NCI-H510A (cell line): ENCODE data around the gene POU6F2.

Source experiments
- DNase-seq: peaks from one replicate; lab custom pipeline; 2025; lab: John Stamatoyannopoulos, UW

Gene POU6F2

DNA sequence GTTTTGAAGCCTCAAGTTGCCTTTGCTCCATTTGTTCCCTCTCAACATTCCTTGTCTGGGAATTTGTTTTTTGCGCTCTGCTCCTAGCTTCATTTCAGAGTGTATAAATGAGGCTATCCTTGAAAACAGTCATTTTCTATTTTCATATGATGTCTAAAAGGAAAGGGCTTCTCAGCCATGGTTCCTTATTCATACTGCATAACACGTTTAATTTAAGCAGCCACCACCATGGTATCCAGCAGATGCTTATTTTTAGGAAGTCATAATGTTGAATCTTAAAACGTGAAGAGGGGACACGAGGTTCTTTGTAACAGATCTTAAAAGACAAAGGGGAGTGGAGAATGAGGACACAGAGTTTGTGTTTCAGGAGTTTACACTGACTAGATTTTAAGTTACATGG is 14.5 kb downstream of the POU6F2 start:
- DNase-seq: no peak

DNA sequence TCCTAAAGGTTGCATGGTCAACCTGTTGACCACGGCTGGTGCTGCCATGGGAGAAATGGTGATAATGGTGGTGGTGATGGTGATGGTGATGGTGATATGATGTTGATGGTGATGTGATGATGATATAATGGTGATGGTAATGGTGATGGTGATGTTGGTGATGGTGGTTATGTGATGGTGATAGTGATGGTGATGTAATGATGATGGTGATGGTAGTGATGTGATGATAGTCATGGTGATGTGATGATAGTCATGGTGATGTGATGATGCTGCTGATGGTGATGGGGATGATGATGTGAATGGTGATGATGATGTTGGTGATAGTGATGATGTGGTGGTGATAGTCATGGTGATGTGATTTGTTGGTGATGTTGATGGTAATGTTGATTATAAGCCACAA is 23.9 kb downstream of the POU6F2 start:
- DNase-seq: no peak

DNA sequence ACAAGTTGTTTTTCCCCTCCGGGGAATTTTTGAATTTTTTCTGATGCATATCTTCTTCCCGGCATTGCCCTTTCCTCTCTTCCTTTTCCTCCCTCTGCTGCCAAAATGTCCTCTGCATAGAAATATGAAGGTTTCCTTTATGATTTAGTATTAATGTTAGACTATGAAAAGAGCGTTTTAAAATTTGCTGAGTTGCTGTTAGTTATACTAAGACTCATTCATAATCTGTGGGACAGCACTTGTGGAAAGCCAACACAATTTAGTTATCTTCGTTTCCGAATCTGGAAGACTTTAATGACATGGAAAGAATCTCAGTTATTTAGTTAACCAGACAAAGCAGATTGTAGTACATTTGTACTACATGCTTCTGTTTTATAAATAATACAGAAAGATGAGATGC is 25.0 kb downstream of the POU6F2 start:
- DNase-seq: no peak

DNA sequence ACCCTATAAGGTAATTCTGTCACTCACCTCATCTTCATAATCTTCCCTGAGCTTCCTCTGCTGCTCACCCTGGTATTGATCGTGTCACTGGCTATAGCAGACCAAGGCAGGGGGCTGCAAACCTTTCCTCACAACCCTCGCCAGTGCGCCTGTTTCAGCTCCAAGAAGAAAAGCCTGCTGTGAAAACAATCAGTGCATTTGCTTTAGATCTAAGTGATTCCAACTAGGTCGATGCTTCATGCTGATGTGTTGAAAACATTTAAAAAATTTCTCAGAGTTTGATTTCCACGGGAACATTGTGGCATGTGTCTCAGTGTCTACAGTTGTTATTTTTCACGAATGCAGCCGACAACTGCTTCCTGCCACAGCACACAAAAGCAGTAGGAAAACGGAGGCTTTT is 27.3 kb downstream of the POU6F2 start:
- no peak for DNase-seq

DNA sequence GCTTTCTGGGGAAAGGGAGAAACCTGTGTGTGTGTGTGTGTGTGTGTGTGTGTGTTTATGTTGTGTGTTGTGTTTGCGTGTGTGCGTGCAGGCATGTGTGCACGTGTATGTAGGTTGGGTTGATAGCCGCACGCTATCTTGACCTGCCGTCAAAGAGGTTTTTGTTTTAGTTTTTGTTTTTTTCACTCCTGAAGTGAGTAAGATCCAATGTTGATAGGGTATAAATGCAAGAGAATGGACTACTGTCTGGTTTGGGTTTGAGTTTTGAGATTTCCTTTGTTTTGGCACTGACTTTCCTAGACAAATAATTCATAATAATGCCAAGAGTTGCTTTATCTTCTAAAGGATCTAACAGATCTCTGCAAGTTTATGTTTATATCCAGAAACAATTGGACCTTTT is 27.8 kb downstream of the POU6F2 start:
- DNase-seq: no peak

DNA sequence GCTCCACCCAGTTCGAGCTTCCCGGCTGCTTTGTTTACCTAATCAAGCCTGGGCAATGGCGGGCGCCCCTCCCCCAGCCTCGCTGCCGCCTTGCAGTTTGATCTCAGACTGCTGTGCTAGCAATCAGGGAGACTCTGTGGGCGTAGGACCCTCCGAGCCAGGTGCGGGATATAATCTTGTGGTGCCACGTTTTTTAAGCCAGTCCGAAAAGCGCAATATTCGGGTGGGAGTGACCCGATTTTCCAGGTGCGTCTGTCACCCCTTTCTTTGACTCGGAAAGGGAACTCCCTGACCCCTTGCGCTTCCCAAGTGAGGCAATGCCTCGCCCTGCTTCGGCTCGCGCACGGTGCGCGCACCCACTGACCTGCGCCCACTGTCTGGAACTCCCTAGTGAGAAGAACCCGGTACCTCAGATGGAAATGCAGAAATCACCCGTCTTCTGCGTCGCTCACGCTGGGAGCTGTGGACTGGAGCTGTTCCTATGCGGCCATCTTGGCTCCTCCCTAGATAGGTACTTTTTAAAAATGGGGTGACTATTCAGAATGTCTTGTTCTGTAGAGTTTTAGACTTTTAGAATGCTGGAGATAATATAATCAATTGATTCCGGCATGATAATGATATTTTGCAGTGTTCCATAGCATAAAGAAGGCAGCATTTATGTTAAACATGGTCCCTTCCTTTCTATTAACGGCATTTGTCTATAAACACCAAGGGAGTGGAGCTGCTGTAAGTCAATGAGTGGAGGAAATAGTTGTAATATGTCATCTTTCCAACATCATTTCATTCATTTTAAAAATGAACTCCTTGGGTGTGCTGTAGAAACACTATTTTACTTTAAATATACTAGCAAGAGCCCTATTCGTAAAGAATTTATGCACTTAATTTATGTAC is 35.6 kb downstream of the POU6F2 start:
- DNase-seq: peak; percentile 24

DNA sequence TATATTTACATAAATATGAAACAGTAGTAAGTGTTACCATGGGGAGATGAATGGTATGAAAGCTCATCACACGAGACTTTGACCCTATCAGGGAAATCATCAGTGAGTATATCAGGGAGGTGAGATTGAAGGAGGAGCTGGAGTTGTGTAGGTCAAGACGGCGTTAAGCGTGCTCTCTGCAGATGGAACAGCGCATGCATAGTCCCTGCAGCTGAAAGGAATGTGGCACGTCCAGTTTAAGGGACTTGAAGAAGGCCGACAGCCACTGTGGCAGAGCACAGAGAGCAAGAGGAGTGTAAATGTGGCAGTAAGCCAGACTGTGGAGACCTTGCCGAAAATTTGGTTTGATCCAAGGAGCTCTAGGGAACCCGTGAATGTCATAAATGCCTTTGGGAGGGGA is 38.9 kb downstream of the POU6F2 start:
- peak; percentile 11 for DNase-seq

DNA sequence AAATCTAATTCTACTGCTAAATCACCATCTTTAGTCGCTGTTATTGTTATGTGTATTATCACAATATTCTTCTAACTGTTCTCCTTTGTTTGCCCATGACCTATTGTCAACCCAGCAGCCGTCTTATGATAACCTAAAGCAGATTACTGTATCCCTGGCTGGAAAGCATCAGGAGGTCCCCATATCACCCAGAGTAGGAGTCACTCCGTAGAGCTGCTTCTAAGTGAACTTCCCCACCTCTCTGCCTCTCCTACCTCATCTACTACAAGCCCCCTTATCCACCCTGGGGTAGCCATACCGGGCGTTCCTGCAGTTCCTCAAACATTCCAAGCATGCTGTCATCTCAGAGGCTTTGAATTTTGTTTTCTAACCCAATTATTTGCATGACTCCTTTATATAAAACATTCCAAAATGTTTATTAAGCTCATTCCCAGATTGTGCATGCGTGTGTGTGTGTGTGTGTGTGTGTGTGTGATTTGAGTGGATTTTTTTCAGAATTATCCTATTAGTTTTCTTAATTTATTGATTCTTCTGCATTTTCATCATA is 39.7 kb downstream of the POU6F2 start:
- DNase-seq: no peak

DNA sequence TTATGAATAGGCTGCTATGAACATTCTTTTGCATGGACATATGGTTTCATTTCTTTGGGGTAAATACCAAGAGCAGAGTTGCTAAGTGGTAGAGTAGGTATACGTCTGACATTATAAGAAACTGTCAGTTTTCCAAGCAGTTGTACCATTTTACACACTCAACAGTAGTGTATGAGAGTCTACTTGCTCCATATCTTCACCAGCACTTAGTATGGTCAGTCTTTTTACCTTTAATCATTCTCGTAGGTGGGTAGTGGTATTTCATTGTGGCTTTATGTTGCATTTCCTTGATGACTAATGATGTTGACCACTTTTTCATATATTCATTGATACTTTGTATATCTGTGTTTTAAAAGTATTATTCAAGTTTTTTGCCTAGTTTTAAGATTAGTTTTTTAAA is 45.1 kb downstream of the POU6F2 start:
- DNase-seq: no peak

DNA sequence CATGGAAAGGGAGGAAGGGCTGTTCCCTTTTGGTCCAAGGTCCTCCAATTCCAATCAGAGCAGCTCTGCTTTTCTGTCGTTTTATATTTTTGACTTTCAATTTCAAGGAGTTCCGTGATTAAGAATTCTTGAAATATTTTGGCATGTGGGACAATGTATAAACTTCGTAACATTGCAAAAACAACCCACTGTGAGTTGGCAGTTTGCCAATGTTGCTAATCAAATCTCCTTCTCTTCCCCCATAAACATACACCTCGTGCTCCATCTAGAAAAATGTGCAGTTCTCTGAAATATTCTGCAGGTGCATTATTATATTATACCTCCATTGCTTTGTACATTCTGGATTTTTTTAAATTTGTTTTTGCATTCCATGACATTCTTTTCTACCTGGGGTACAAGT is 49.8 kb downstream of the POU6F2 start:
- no peak for DNase-seq

DNA sequence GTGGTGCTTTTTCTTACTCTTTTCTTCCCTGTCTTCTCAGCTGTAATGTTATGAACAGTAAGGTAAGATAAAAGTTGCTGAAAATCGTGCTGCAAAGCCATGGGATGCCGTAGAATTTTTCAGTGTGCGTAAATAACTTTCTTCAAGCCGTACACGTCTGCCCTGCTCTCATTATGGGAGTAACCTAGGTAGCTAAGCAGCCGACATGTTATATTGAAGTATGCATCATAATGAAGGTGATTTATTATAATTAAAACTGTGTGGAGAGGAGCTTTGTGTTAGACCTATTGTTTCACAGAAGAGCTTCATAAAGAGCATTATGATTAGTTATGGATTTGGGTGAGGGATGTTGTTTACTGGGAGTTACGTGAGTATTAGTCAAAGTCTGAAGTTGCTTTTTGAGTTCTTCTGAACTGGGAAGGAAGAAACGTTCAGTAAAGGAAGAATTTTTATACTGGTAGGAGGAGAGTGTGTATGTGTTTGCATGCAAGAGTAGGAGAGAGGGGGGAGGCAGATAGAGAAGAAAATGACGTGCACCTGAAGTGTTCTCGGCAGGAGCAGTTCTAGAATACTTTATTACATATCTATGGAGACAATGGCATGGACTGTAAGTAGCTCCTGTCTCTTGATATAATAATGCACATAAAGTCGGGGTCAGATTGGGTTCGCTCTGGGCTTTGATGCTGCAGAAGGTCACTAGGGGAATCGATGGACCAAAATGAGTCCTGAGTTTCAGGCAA is 56.3 kb downstream of the POU6F2 start:
- no peak for DNase-seq

DNA sequence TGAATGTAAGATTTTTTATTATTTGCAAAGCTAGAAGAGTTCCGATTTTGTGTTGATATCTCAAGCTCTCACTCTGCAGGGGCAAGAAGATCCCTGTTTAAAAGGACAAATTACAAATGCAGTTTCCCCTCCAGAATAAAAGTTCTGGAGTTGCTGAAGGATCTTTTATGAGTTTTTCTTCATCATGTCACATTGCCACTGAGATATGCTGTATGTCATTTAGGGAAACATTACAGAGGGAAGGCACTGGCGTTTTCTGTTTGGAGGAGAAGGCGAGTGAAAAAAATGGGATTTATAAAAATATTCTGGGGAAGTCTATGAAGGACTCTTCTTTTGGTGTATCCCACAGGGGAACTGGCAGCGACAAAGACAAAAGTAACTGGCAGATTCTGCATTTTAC is 57.4 kb downstream of the POU6F2 start:
- DNase-seq: no peak

DNA sequence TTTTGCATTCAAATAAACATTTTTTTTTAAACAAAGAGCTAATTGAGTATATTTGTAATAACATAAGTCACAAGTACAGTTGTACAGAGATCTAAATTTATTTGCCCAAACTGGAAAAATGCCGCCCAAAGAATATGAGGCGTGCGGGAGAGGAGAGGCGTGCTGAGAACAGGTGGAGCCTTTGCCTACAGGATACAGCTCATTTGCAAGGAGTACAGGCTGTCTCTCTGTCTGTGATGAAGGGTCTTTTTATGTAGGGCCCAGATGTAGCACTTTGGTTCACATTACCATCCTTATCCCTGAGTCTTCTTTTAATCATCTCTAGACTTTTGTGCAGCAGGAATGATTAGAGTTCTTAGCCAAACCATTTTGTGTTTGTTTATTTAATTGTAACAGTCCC is 58.2 kb downstream of the POU6F2 start:
- DNase-seq: no peak

DNA sequence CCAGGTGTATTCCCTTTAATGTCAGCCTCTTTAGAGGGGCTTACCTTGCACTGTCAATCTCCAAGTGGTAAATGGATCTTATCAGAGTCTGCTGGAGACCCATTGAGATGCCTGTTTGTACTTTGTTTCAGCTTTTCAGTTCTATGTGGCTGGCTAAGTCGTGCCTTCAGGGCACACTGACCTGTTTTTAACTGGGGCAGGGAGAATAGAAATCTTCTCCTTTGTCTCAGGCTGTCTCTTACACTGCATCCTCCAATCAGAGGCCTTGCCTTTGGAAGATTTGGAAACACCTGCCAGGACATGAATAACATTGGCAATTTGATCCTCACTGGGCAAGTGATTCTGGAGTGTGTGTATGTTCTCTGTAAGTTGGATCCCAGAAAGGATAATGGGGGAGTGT is 65.0 kb downstream of the POU6F2 start:
- DNase-seq: no peak

DNA sequence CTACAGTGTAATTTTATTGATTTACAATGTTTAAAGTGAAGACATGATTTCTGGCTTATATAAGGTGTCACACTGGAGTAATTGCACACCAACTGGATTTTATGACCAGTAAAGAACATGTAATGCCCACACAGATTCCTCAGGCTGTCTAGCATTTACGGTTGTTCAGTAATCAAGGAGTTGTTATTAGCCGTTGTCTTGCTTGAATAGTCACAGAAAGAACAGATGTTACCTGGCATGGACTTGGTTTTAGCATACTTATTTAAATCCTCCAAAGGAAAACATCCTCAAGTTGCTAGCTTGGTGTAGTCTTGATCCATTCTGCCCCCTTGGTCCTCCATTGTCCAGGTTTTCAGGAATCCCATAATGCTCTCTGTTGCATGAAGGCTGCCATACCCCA is 65.8 kb downstream of the POU6F2 start:
- no peak for DNase-seq

DNA sequence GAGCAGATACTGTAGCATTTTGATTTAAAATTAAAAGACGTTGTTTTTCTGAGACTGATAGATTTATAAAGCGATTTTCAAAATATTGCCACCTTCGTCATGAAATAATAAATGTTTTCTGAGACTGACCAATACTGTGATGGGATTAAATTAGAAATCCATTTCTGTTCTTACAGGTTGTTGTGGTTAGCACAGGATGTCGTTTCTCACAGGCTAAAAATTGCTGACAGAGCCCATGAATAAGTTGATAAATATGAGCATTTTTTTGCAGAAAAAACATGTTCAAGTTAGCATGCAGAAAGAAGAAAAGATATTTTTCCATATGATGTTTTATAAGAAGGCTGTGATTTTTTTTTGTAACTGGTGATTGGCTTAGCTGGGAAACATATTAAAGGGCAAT is 66.8 kb downstream of the POU6F2 start:
- DNase-seq: no peak

DNA sequence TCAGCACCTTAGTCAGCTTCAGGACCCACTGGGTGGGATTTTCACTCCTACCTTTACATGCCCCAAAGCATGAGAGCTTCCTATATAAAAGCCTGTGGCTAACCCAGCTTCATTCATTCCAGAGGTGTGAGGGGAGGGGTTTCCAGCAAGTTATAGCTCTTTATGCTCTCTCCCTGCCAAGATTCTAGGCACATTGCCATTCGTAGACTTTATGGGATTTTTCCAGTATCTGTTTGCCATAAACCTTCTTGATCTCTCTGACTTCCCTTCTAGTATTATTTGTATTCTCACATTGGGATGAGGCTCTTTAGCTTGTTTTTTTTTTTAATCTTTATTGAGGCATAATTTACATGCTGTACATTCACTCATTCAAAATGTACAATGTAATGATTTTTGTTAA is 67.5 kb downstream of the POU6F2 start:
- DNase-seq: no peak

DNA sequence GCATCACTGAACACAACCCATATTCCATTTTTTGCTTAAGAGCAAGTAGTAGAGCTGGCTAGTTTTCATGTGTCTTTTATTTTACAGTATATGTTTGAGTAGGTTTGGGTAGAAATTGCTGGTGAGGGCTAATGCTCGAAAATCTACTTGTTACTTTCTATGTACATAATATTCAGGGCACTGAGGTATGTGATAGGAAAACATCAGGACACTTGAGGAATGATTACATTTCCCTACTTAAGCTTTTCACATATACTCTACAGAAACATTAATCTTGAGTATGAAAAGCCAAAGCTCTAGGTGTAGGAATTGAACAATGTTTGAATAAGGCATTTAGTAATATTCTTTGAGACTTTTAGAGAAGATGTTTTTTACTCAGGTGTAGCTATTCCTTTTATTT is 73.6 kb downstream of the POU6F2 start:
- DNase-seq: no peak

DNA sequence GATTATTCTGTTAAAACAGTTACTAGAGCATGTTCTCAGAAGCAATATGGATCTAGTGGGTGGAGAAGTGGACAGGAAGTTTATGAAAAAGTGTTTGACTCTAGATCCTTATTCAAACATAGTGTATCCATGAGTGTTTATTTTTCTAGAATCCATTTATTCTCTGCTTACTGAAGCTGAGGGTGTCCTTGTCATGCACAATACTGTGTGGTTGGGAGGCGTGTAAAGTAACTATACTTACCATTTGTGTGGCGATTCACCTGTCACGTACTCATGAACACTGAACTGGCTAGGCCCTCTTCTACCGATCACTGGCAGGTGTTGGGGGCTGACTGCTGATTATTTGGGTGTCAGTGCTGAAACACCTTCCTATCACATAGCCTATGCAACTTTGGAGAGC is 74.0 kb downstream of the POU6F2 start:
- peak; percentile 43 for DNase-seq

DNA sequence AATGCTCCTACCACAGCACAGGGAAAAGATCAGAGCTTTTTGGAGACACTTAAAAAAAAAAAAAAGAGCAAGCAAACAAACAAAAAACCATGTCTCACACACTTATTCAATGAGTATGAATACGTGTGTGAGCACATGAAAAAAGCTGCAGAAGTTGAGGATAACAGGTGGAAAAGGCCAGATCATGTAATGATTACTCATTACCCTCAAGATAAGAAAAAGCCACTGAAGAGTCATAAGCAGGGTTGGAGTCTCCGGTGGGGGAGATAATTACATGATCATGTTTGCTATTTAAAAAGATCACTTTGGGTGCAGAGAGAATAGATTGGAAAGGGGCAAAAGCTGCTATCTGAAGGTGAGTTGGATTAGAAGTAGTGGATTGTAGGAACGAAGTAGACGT is 77.0 kb downstream of the POU6F2 start:
- DNase-seq: no peak

DNA sequence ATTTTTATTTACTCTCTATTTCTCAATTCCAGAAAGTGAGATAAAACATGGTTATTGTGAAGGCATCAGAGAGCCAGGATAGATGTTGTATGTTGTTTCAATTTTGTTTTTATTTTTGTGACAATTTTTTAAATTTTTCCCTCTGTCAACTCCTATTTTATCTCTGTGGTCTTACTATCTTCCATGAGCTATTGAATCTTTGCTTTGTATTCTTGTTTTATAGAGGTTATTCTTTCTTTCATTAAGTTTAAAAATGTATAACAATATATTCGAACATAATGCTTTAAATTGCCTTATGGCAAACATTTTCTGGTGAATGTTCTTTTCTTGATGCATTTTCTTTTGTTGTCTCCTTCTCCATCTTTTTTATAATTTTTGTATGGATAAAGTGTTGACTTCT is 78.4 kb downstream of the POU6F2 start:
- no peak for DNase-seq

DNA sequence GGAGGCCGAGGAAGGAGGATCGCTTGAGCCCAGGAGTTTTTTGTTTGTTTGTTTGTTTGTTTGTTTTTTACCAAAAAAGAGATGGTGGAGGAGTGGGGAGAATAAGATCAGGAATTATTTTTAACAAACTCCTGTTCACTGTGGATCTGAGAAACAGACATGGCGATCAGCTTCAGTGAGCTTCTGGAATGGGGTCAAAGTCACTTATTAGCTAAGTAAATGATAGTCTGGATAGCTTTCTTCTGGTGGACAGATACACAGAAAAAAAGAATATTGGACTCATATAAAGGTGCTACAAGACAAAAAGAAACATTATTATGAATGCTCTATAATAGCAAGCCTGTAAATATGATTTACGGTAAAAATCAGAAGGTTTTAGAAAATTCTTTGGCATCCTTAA is 85.1 kb downstream of the POU6F2 start:
- DNase-seq: no peak

DNA sequence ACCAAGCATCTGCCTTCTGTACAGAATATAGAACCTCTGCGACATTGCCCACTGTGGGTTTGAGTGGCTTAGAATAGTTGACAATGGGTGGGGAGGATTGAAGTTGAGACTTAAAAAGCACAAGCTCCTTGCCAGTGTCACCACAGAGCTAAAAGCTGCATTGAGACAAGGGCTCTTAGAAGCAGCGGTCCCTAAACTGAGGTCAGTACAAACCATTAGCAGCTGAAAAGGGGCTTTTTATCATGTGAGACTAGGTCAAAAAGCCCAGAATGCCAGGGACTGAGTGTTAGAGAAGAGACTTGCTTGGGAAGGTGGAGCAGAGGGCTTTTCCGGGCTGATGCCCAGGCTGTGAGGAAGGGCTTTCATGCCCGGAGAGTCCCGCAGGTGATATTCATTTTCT is 91.3 kb downstream of the POU6F2 start:
- DNase-seq: no peak
